HCT116 (cell line): ENCODE measurements around the gene HIRA.

Source experiments
- EZH2phosphoT487 ChIP-seq: fragments of 200-600 bp; IDR thresholded peaks from 2 replicates; pipeline ENCODE4 v1.6.1; 2018; ENCODE audit warnings: antibody characterized with exemption, borderline replicate concordance
- POLR2AphosphoS5 ChIP-seq: IDR thresholded peaks from 2 replicates; pipeline ENCODE4 v1.6.1; 2011; ENCODE audit warnings: mild to moderate bottlenecking, low read depth, low read length, moderate library complexity

- no peak for TF ChIP-seq EZH2phosphoT487
- TF ChIP-seq POLR2AphosphoS5: no peak
These were observed 30.1 kb downstream of the HIRA start for GRCh38 chr22:19401483-19401882.
